Activated B cell treated with CpG ODN at 0.5 μM for 24 hours (primary cell): ENCODE data around the gene ASXL1. TPM values are rescaled to one million over a fixed set of nuclear protein-coding genes. Genes with fewer than 3 reads are reported as not detected.
"Not testable (repeated sequence)": the region's sequence is repeated elsewhere in the genome, so short reads cannot be mapped to it uniquely, and the experiment has no call there.

Experiments
- ATAC-seq: fragments of 200-7000 bp; cut with Tn5 transposase; one replicate; pipeline ENCODE4 v1.10.0; 2021; ENCODE audit warnings: low read depth, mild to moderate bottlenecking, moderate library complexity
- CTCF ChIA-PET: fragments of 350-600 bp; sonication (Branson Sonifier 250); formaldehyde crosslinking; loops from one replicate; lab custom pipeline; 2021; ENCODE audit warnings: antibody characterized with exemption; lab: Charles Lee
- POLR2A ChIA-PET: fragments of 350-600 bp; sonication (Branson Sonifier 250); formaldehyde crosslinking; loops from one replicate; lab custom pipeline; 2021; ENCODE audit warnings: antibody characterized with exemption; lab: Charles Lee
- DNase-seq: peaks from one replicate; pipeline ENCODE4 v3.0.0; 2022
- H3K27ac Mint-ChIP-seq: one replicate; pipeline ENCODE4 v1.8.0; 2020; ENCODE audit warnings: mixed read lengths
- H3K27me3 Mint-ChIP-seq: one replicate; pipeline ENCODE4 v1.8.0; 2021; ENCODE audit warnings: mixed read lengths
- H3K36me3 Mint-ChIP-seq: one replicate; pipeline ENCODE4 v1.8.0; 2021; ENCODE audit warnings: low read depth, mixed read lengths
- H3K4me1 Mint-ChIP-seq: one replicate; pipeline ENCODE4 v1.8.0; 2021; ENCODE audit warnings: mixed read lengths
- H3K4me3 Mint-ChIP-seq: one replicate; pipeline ENCODE4 v1.8.0; 2020; ENCODE audit warnings: mild to moderate bottlenecking, mixed read lengths
- H3K9me3 Mint-ChIP-seq: one replicate; pipeline ENCODE4 v1.8.0; 2020; ENCODE audit warnings: mixed read lengths
- CTCF ChIP-seq: fragments of 200-600 bp; IDR thresholded peaks from one replicate; pipeline ENCODE4 v1.8.0; 2022; ENCODE audit warnings: antibody characterized with exemption, mild to moderate bottlenecking
- intact Hi-C: fragments of 100-400 bp; cut with micrococcal nuclease; formaldehyde crosslinking; loops from one replicate; pipeline ENCODE4 v1.15.1; 2024
- total RNA-seq: library from RNA; stranded (reverse); gene quantifications from 2 replicates; pipeline ENCODE4 v1.2.3, GENCODE V29; 2022

The ASXL1 gene
- total RNA-seq, 1 donor from 2014 or later = 169 TPM

GRCh38 chr20:32464401-32465091, 106.4 kb downstream of the ASXL1 start:
- Mint-ChIP-seq H3K4me1 (peaks cover 7% of the 10 kb centered on the region), H3K36me3 (no peaks in the 10 kb centered on the region), H3K27ac (no peak overlapping the region), H3K4me3 (no peak overlapping the region), H3K9me3 (no peaks in the 10 kb centered on the region), H3K27me3 (no peaks in the 10 kb centered on the region)
- ChIA-PET POLR2A (no interaction called here), CTCF (no interaction called here)
- intact Hi-C loops = no loop called here
- no peak for DNase-seq
- no peak for TF ChIP-seq CTCF
- ATAC-seq = no peak

- DNase-seq = no peak
- TF ChIP-seq CTCF = no peak
- ATAC-seq = no peak
- Mint-ChIP-seq H3K4me3 (no peak overlapping the region), H3K27ac (no peak overlapping the region), H3K36me3 (no peaks in the 10 kb centered on the region), H3K9me3 (no peaks in the 10 kb centered on the region), H3K4me1 (peaks cover 11% of the 10 kb centered on the region), H3K27me3 (no peaks in the 10 kb centered on the region)
- POLR2A ChIA-PET = no interaction called here
- CTCF ChIA-PET = no interaction called here
- intact Hi-C loops = no loop called here
These were observed 107.2 kb downstream of the ASXL1 start for GRCh38 chr20:32465092-32465900.

- CTCF ChIA-PET, H3K9me3 Mint-ChIP-seq, H3K36me3 Mint-ChIP-seq, POLR2A ChIA-PET, DNase-seq, intact Hi-C loops, H3K27ac Mint-ChIP-seq, H3K4me3 Mint-ChIP-seq, H3K27me3 Mint-ChIP-seq, ATAC-seq: not testable (repeated sequence)
- peaks cover 13% of the 10 kb centered on the region for H3K4me1 Mint-ChIP-seq
These were observed 108.0 kb downstream of the ASXL1 start for GRCh38 chr20:32465901-32466675.

DNA sequence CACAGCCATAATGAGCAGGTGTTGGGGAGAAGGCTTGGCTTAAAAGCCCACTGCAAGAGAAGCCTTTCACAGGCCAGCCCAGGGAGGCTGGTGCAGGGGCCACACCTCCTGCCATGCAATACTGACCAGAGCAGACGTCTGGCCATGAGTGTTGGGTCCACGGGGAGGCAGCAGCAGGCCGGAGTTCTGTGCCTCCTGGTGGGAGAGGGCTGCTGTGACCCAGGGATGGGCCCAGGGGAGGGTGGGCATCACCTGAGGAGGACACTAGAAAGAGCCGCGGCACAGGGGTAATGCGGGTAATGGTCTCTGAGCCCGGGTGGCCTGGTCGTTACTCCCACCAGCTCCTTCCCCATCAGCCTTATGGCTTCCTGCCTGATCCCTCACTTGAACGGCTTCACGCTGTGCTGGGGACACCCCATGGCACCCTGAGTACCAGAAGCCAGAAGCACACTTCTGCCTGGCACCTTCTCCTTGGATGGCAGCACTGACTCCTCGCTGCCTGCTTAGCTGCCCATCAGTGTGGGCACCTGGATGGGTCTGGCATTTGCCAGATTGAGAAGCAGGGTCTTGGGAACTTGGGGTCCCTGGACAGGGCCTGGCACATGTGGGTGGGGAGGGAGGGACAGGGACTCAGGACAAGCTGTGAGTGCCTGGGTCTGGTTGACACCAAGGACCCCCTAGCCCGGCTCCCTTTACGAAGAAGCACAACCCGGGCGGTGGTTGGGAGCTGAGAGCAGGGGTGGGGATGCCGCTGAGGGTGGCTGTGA, 108.8 kb downstream of the ASXL1 start:
- DNase-seq (no peak), ATAC-seq (no peak)
- Mint-ChIP-seq H3K9me3 (no peaks in the 10 kb centered on the region), H3K4me1 (peaks cover 13% of the 10 kb centered on the region), H3K27ac (no peak overlapping the region), H3K4me3 (no peak overlapping the region), H3K27me3 (no peaks in the 10 kb centered on the region), H3K36me3 (no peaks in the 10 kb centered on the region)
- POLR2A ChIA-PET = no interaction called here
- CTCF ChIA-PET = no interaction called here
- intact Hi-C loops = no loop called here
- no peak for TF ChIP-seq CTCF

GRCh38 chr20:32467506-32468312, 109.6 kb downstream of the ASXL1 start:
- Mint-ChIP-seq H3K27me3 (no peaks in the 10 kb centered on the region), H3K27ac (no peak overlapping the region), H3K4me1 (peaks cover 13% of the 10 kb centered on the region), H3K36me3 (no peaks in the 10 kb centered on the region), H3K4me3 (no peak overlapping the region), H3K9me3 (no peaks in the 10 kb centered on the region)
- CTCF ChIA-PET = no interaction called here
- POLR2A ChIA-PET = interaction anchor here (0.6 kb wide), 1 partner anchor 9 kb away, joined by 3 read pairs; no protein-coding TSS in a partner anchor
- TF ChIP-seq CTCF = no peak
- intact Hi-C loops = no loop called here
- no peak for DNase-seq
- ATAC-seq = no peak
